Trophoblast cell (in vitro differentiated cells and primary cell): Measurements from ENCODE around the gene C10orf143.
"Not testable (repeated sequence)": the region's sequence is repeated elsewhere in the genome, so short reads cannot be mapped to it uniquely, and the experiment has no call there.

ENCODE experiments used
- DNase-seq, 2 donors: peaks; one replicate each; pipeline ENCODE4 v3.0.0-alpha.2; 2016
- H2AFZ ChIP-seq: 2 replicates; pipeline ENCODE4 v1.6.1; 2013; ENCODE audit warnings: low read length, moderate library complexity, mild to moderate bottlenecking; ENCODE audit not compliant: insufficient read depth, poor library complexity
- H2AK5ac ChIP-seq: 2 replicates; pipeline ENCODE4 v1.6.1; 2013; ENCODE audit warnings: mild to moderate bottlenecking, low read length
- H2BK120ac ChIP-seq: 2 replicates; pipeline ENCODE4 v1.6.1; 2013; ENCODE audit warnings: low read length, mild to moderate bottlenecking, moderate library complexity; ENCODE audit not compliant: insufficient read depth, poor library complexity
- H2BK12ac ChIP-seq: 2 replicates; pipeline ENCODE4 v1.6.1; 2013; ENCODE audit warnings: mild to moderate bottlenecking, low read length, moderate library complexity
- H2BK5ac ChIP-seq: 2 replicates; pipeline ENCODE4 v1.6.1; 2013; ENCODE audit warnings: low read length, low read depth, moderate library complexity, mild to moderate bottlenecking; ENCODE audit not compliant: poor library complexity
- H3K14ac ChIP-seq: 2 replicates; pipeline ENCODE4 v1.6.1; 2013; ENCODE audit warnings: mild to moderate bottlenecking, low read length
- H3K18ac ChIP-seq: 2 replicates; pipeline ENCODE4 v1.6.1; 2013; ENCODE audit warnings: mild to moderate bottlenecking, low read length
- H3K23ac ChIP-seq: 2 replicates; pipeline ENCODE4 v1.6.1; 2013; ENCODE audit warnings: low read length
- H3K27ac ChIP-seq: 2 replicates; pipeline ENCODE4 v1.5.1; 2013; ENCODE audit warnings: low read depth, mild to moderate bottlenecking, inconsistent platforms, low read length, moderate library complexity
- H3K27me3 ChIP-seq: 2 replicates; pipeline ENCODE4 v1.6.1; 2013; ENCODE audit warnings: inconsistent platforms, mild to moderate bottlenecking, low read length, moderate library complexity; ENCODE audit not compliant: insufficient read depth
- H3K36me3 ChIP-seq, 2 experiments: 1 replicate in 1 of 2; 2 replicates in 1 of 2; pipeline ENCODE4 v1.6.1; 2013; ENCODE audit warnings: low read length in 2 of 2, mild to moderate bottlenecking in 2 of 2, moderate library complexity in 1 of 2; ENCODE audit not compliant: insufficient read depth in 2 of 2, control insufficient read depth in 1 of 2
- H3K4ac ChIP-seq: 2 replicates; pipeline ENCODE4 v1.6.1; 2013; ENCODE audit warnings: low read depth, mild to moderate bottlenecking, low read length, moderate library complexity
- H3K4me1 ChIP-seq, 2 experiments: 1 replicate in 1 of 2; 2 replicates in 1 of 2; pipeline ENCODE4 v1.6.1; 2013; ENCODE audit warnings: low read length in 2 of 2, mild to moderate bottlenecking in 2 of 2, moderate library complexity in 1 of 2; ENCODE audit not compliant: insufficient read depth in 2 of 2, control insufficient read depth in 1 of 2
- H3K4me2 ChIP-seq: 2 replicates; pipeline ENCODE4 v1.6.1; 2013; ENCODE audit warnings: inconsistent platforms, mild to moderate bottlenecking, low read length, moderate library complexity
- H3K4me3 ChIP-seq: 2 replicates; pipeline ENCODE4 v1.5.1; 2013; ENCODE audit warnings: mild to moderate bottlenecking, low read depth, low read length, inconsistent platforms
- H3K79me1 ChIP-seq: one replicate; pipeline ENCODE4 v1.6.1; 2013; ENCODE audit warnings: low read length
- H3K79me2 ChIP-seq: 2 replicates; pipeline ENCODE4 v1.6.1; 2013; ENCODE audit warnings: low read length, mild to moderate bottlenecking; ENCODE audit not compliant: control insufficient read depth, insufficient read depth, poor library complexity
- H3K9ac ChIP-seq: 2 replicates; pipeline ENCODE4 v1.6.1; 2013; ENCODE audit warnings: mild to moderate bottlenecking, low read length
- H3K9me3 ChIP-seq: 2 replicates; pipeline ENCODE4 v1.6.1; 2013; ENCODE audit warnings: low read depth, mild to moderate bottlenecking, control low read depth, inconsistent platforms, low read length; ENCODE audit not compliant: insufficient read depth
- H4K12ac ChIP-seq: 2 replicates; pipeline ENCODE4 v1.6.1; 2013; ENCODE audit warnings: low read depth, mild to moderate bottlenecking, low read length, moderate library complexity
- H4K8ac ChIP-seq: 2 replicates; pipeline ENCODE4 v1.6.1; 2013; ENCODE audit warnings: low read depth, mild to moderate bottlenecking, low read length, moderate library complexity
- H4K91ac ChIP-seq: one replicate; pipeline ENCODE4 v1.6.1; 2013; ENCODE audit warnings: low read depth, mild to moderate bottlenecking, low read length, moderate library complexity
- WGBS: extraction: QIAGEN DNeasy Blood & Tissue Kit; methylation state at CpG from one replicate; pipeline ENCODE4 v1.1.7; 2013; ENCODE audit warnings: missing lambda C conversion rate; ENCODE audit not compliant: insufficient read length, insufficient coverage; ENCODE audit errors: extremely low coverage; 5-methylcytosine and 5-hydroxymethylcytosine counted together

The C10orf143 gene

DNA sequence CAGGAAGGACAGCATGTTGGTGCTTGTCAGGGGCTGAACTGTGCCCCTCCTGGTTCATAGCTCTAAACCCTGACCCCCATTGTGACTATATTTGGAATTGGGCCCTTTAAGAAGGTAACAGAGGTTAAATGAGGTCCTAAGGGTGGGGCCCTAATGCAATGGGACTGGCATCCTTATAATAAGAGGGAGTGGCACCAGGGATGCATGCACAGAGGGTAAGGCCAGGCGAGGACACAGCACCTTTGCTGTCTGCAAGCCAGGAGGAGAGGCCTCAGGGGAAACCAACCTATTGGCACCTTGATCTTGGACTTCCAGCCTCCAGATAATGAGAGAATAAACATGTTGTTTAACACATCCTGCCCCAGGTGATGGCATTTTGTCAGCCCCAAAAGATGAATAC is 85.3 kb downstream of the C10orf143 start:
- Histone ChIP-seq H3K23ac (no peak overlapping the region), H3K4me2 (no peak overlapping the region), H2BK120ac (no peak overlapping the region), H4K91ac (no peak overlapping the region), H3K27me3 (no peaks in the 10 kb centered on the region), H2BK12ac (no peak overlapping the region), H2AK5ac (no peak overlapping the region), H3K4me3 (no peak overlapping the region), H2BK5ac (no peak overlapping the region), H4K8ac (no peak overlapping the region), H3K79me2 (no peaks in the 10 kb centered on the region), H3K4ac (no peak overlapping the region), H3K27ac (no peak overlapping the region), H3K9ac (no peak overlapping the region), H3K4me1 (no peaks in the 10 kb centered on the region), H3K36me3 (no peaks in the 10 kb centered on the region), H3K14ac (no peak overlapping the region), H4K12ac (no peak overlapping the region), H3K18ac (no peak overlapping the region), H2AFZ (no peak overlapping the region), H3K79me1 (no peaks in the 10 kb centered on the region), H3K9me3 (no peaks in the 10 kb centered on the region)
- no peak for DNase-seq
- WGBS = no CpG with 5 or more reads among the region's 1 CpG

DNA sequence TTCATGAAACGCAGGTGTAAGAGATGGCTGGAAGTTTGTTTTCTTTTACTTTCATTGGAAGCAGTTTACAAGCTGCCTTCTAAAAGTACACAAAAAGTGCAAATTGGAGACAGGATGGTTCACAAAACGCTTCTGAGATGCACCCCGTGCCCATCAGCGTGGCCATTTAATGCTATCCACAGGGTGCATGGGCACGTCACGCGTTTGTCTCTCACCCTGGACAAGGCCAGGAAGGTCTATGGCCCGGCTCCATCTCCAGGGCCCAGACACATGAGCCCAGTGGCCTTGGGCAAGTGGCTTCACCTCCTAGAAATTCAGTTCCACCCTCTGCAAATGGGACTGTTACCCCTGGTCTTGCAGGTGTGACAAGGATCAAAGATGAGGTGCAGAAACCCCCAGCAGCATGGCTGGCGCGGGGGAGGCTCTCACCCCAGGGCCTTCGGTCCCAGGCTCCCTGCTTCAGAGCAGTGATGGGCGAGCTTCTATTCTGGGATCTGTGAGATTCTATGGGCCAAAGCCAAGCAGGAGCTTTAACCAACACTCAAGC is 85.8 kb downstream of the C10orf143 start:
- Histone ChIP-seq H3K18ac (no peak overlapping the region), H3K23ac (no peak overlapping the region), H3K79me2 (no peaks in the 10 kb centered on the region), H3K27ac (no peak overlapping the region), H3K9ac (no peak overlapping the region), H2AFZ (no peak overlapping the region), H3K4me3 (no peak overlapping the region), H3K4me2 (no peak overlapping the region), H3K14ac (no peak overlapping the region), H2AK5ac (no peak overlapping the region), H3K9me3 (no peaks in the 10 kb centered on the region), H3K79me1 (no peaks in the 10 kb centered on the region), H3K36me3 (no peaks in the 10 kb centered on the region), H4K91ac (no peak overlapping the region), H4K8ac (no peak overlapping the region), H3K27me3 (no peaks in the 10 kb centered on the region), H4K12ac (no peak overlapping the region), H3K4me1 (no peaks in the 10 kb centered on the region), H2BK120ac (no peak overlapping the region), H2BK5ac (no peak overlapping the region), H2BK12ac (no peak overlapping the region), H3K4ac (no peak overlapping the region)
- WGBS = no CpG with 5 or more reads among the region's 12 CpGs
- no peak for DNase-seq

DNA sequence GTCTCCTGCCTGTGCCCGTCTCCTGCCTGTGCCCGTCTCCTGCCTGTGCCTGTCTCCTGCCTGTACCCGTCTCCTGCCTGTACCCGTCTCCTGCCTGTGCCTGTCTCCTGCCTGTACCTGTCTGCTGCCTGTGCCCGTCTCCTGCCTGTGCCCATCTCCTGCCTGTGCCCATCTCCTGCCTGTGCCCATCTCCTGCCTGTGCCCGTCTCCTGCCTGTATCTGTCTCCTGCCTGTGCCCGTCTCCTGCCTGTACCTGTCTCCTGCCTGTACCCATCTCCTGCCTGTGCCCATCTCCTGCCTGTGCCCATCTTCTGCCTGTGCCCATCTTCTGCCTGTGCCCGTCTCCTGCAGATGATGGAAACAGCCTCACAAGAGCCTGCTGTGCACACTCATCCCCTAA is 86.3 kb downstream of the C10orf143 start:
- not testable (repeated sequence) for H3K4me1 ChIP-seq, H4K91ac ChIP-seq, H2BK120ac ChIP-seq, H2BK12ac ChIP-seq, DNase-seq, H3K79me1 ChIP-seq, H3K23ac ChIP-seq, H3K27ac ChIP-seq, H3K4me3 ChIP-seq, H3K9me3 ChIP-seq, H3K27me3 ChIP-seq, H3K9ac ChIP-seq, H4K8ac ChIP-seq, H3K4ac ChIP-seq, H3K79me2 ChIP-seq, H2AK5ac ChIP-seq, H2BK5ac ChIP-seq, H3K4me2 ChIP-seq, H2AFZ ChIP-seq, H4K12ac ChIP-seq, H3K36me3 ChIP-seq, H3K18ac ChIP-seq, H3K14ac ChIP-seq
- WGBS = no CpG with 5 or more reads among the region's 8 CpGs

DNA sequence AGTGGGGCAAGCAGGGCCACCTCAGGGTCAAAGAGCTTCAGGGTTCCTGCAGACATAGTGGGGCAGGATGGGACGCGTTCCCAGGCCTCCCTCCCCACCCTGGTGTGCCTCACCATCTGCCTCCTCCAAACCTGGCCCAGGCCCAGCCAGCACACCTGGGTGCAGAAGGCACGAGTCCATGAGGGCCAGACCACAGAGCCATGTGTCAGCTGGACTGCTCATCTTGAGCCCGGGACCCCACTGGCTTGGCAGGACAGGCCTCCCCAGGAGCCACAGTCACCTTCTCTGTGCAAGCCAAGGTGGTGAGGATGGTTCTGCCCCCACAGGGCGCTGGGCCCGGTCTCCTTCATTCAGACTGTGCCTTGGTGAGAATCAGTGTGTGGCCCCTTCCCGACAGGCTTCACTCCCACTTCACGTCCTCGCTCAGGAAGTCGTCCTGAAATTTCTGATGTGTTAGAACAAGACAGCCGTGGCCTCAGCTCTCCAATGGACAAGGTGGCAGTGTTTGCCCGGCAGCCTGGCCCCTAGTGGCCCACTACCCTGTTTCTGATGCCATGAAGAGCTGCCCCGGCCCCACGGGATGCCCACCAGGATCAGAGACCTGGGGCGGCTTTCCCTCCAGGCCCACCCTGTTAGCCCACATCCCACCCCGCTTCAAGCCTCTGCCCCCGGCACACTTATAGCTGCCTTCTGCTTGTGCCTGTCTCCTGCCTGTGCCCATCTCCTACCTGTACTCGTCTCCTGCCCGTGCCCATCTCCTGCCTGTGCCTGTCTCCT is 87.0 kb downstream of the C10orf143 start:
- no peak overlapping the region for H3K4me3 ChIP-seq
- H3K23ac ChIP-seq = no peak overlapping the region
- no peaks in the 10 kb centered on the region for H3K4me1 ChIP-seq
- H3K14ac ChIP-seq = no peak overlapping the region
- H2BK5ac ChIP-seq = no peak overlapping the region
- H3K27me3 ChIP-seq = no peaks in the 10 kb centered on the region
- DNase-seq = no peak
- H3K79me2 ChIP-seq = no peaks in the 10 kb centered on the region
- H2AFZ ChIP-seq = no peak overlapping the region
- H3K79me1 ChIP-seq = no peaks in the 10 kb centered on the region
- H3K9me3 ChIP-seq = no peaks in the 10 kb centered on the region
- H2BK120ac ChIP-seq = no peak overlapping the region
- H3K27ac ChIP-seq = no peak overlapping the region
- H4K8ac ChIP-seq = no peak overlapping the region
- H3K9ac ChIP-seq = no peak overlapping the region
- H3K4ac ChIP-seq = no peak overlapping the region
- H3K18ac ChIP-seq = no peak overlapping the region
- no peak overlapping the region for H4K12ac ChIP-seq
- H2BK12ac ChIP-seq = no peak overlapping the region
- no CpG with 5 or more reads among the region's 19 CpGs for WGBS
- H3K4me2 ChIP-seq = no peak overlapping the region
- no peaks in the 10 kb centered on the region for H3K36me3 ChIP-seq
- no peak overlapping the region for H2AK5ac ChIP-seq
- H4K91ac ChIP-seq = no peak overlapping the region
